H1 (cell line): ENCODE results near the gene DNAJC10. TPM values are rescaled to one million over a fixed set of nuclear protein-coding genes. Genes with fewer than 3 reads are reported as not detected.

Experiments
- polyA plus RNA-seq, 7 experiments: library from polyadenylated mRNA; depleted of rRNA in 3 of 7; stranded (reverse) in 5 of 7; unstranded in 2 of 7; fragments of >200 nt in 5 of 7; fragments of 200-250 nt in 2 of 7; gene quantifications; 1 replicate in 5 of 7; 2 replicates in 1 of 7; 4 replicates in 1 of 7; pipeline versions ENCODE4 v1.2.1 to v1.2.3, GENCODE V29; 2011 to 2013; ENCODE audit warnings: missing spikeins in 2 of 7, mixed read lengths in 2 of 7
- total RNA-seq: library from RNA; stranded (reverse); fragmentation: NEBNext Ultra II Directional; extraction: Animal tissue kit (Norgen Biotek cat#: 25700); gene quantifications from 2 replicates; pipeline ENCODE4 v1.2.1, GENCODE V29; 2021
- TF ChIP-seq, protein P1 (sequence below): fragments of 300-600 bp; sonication (generic); IDR thresholded peaks from 2 replicates; pipeline ENCODE4 v1.7.1; 2012; ENCODE audit warnings: low read length, moderate library complexity, mild to moderate bottlenecking, inconsistent platforms; ENCODE audit not compliant: insufficient replicate concordance

DNAJC10 gene
- total and polyA plus RNA-seq, 2 of the 8 experiments (the other 6 are each of a cell fraction or from before 2014, with no cell fraction given), result 23.2 to 121 TPM

DNA sequence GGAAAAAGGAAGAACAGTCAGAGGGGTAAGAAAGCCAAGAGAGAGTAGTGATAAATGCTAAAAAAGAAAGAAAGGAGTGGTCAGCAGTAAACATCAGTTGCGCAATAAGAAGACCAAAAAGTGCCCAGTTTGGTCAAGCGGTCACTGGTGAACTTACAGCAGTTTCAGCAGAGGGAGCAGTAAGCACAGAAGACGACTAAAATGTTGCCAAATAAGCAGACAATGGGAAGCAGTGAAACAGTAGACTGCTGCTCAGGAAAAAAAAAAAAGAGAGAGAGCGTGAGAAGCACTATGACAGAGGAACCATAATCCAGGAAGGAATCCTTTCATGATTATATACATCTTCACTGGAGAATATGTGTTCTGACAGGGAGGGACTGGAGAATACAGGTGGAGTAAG lies 45.8 kb downstream of the DNAJC10 start (continued):
- TF ChIP-seq, protein P1, sequence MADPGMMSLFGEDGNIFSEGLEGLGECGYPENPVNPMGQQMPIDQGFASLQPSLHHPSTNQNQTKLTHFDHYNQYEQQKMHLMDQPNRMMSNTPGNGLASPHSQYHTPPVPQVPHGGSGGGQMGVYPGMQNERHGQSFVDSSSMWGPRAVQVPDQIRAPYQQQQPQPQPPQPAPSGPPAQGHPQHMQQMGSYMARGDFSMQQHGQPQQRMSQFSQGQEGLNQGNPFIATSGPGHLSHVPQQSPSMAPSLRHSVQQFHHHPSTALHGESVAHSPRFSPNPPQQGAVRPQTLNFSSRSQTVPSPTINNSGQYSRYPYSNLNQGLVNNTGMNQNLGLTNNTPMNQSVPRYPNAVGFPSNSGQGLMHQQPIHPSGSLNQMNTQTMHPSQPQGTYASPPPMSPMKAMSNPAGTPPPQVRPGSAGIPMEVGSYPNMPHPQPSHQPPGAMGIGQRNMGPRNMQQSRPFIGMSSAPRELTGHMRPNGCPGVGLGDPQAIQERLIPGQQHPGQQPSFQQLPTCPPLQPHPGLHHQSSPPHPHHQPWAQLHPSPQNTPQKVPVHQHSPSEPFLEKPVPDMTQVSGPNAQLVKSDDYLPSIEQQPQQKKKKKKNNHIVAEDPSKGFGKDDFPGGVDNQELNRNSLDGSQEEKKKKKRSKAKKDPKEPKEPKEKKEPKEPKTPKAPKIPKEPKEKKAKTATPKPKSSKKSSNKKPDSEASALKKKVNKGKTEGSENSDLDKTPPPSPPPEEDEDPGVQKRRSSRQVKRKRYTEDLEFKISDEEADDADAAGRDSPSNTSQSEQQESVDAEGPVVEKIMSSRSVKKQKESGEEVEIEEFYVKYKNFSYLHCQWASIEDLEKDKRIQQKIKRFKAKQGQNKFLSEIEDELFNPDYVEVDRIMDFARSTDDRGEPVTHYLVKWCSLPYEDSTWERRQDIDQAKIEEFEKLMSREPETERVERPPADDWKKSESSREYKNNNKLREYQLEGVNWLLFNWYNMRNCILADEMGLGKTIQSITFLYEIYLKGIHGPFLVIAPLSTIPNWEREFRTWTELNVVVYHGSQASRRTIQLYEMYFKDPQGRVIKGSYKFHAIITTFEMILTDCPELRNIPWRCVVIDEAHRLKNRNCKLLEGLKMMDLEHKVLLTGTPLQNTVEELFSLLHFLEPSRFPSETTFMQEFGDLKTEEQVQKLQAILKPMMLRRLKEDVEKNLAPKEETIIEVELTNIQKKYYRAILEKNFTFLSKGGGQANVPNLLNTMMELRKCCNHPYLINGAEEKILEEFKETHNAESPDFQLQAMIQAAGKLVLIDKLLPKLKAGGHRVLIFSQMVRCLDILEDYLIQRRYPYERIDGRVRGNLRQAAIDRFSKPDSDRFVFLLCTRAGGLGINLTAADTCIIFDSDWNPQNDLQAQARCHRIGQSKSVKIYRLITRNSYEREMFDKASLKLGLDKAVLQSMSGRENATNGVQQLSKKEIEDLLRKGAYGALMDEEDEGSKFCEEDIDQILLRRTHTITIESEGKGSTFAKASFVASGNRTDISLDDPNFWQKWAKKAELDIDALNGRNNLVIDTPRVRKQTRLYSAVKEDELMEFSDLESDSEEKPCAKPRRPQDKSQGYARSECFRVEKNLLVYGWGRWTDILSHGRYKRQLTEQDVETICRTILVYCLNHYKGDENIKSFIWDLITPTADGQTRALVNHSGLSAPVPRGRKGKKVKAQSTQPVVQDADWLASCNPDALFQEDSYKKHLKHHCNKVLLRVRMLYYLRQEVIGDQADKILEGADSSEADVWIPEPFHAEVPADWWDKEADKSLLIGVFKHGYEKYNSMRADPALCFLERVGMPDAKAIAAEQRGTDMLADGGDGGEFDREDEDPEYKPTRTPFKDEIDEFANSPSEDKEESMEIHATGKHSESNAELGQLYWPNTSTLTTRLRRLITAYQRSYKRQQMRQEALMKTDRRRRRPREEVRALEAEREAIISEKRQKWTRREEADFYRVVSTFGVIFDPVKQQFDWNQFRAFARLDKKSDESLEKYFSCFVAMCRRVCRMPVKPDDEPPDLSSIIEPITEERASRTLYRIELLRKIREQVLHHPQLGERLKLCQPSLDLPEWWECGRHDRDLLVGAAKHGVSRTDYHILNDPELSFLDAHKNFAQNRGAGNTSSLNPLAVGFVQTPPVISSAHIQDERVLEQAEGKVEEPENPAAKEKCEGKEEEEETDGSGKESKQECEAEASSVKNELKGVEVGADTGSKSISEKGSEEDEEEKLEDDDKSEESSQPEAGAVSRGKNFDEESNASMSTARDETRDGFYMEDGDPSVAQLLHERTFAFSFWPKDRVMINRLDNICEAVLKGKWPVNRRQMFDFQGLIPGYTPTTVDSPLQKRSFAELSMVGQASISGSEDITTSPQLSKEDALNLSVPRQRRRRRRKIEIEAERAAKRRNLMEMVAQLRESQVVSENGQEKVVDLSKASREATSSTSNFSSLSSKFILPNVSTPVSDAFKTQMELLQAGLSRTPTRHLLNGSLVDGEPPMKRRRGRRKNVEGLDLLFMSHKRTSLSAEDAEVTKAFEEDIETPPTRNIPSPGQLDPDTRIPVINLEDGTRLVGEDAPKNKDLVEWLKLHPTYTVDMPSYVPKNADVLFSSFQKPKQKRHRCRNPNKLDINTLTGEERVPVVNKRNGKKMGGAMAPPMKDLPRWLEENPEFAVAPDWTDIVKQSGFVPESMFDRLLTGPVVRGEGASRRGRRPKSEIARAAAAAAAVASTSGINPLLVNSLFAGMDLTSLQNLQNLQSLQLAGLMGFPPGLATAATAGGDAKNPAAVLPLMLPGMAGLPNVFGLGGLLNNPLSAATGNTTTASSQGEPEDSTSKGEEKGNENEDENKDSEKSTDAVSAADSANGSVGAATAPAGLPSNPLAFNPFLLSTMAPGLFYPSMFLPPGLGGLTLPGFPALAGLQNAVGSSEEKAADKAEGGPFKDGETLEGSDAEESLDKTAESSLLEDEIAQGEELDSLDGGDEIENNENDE, result no peak
